Measurements from ENCODE around the gene AQP3.

The AQP3 gene

DNA sequence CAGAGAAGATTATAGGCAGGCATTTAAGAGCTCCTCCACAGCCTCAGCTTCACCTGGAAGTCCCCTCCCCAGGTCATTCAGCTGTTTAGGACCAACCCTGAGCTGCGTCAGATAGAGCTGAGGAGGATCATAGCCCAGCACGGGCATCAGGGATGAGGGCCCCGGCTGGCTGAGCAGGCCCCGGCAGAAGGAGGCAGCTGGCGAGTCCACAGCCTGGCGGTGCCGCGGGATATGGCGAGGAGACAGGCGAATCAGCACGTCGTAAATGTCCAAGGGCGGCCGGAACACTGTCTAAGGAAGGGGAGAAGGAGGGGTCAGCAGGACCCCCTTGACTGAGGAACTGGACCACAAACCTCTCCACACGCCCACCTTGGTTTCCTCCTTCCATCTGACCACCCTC lies 15.8 kb upstream of the AQP3 start:
- Histone ChIP-seq H3K27ac (ENCODE audit: low read depth, low read length) (no peak overlapping the region), H3K9me2 (replicated peaks; ENCODE audit: control insufficient read depth, low read length) (no peaks in the 10 kb centered on the region), H3K4me3 (ENCODE audit: low read length) (no peak overlapping the region), H3K79me2 (ENCODE audit: control insufficient read depth, low read length) (no peaks in the 10 kb centered on the region), H4K20me1 (ENCODE audit: control insufficient read depth, insufficient read depth, low read depth, low read length) (no peaks in the 10 kb centered on the region), H3K4me1 (ENCODE audit: control insufficient read depth, low read length) (peaks cover 14% of the 10 kb centered on the region), H3F3A (ENCODE audit: control insufficient read depth, insufficient read depth) (no peaks in the 10 kb centered on the region), H3K4me2 (ENCODE audit: low read length) (no peak overlapping the region), H3K27me3 (ENCODE audit: control insufficient read depth, low read length) (no peaks in the 10 kb centered on the region), H3K36me3 (ENCODE audit: control insufficient read depth, low read length) (peaks cover 79% of the 10 kb centered on the region), H3K9me3 (ENCODE audit: control insufficient read depth, insufficient read depth, low read length) (no peaks in the 10 kb centered on the region)
- TF ChIP-seq, protein P1, sequence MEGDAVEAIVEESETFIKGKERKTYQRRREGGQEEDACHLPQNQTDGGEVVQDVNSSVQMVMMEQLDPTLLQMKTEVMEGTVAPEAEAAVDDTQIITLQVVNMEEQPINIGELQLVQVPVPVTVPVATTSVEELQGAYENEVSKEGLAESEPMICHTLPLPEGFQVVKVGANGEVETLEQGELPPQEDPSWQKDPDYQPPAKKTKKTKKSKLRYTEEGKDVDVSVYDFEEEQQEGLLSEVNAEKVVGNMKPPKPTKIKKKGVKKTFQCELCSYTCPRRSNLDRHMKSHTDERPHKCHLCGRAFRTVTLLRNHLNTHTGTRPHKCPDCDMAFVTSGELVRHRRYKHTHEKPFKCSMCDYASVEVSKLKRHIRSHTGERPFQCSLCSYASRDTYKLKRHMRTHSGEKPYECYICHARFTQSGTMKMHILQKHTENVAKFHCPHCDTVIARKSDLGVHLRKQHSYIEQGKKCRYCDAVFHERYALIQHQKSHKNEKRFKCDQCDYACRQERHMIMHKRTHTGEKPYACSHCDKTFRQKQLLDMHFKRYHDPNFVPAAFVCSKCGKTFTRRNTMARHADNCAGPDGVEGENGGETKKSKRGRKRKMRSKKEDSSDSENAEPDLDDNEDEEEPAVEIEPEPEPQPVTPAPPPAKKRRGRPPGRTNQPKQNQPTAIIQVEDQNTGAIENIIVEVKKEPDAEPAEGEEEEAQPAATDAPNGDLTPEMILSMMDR (IDR thresholded peaks at IDR 0.05; ENCODE audit: low read depth, low read length, poor library complexity, severe bottlenecking), result no peak
- no peak for TF ChIP-seq EZH2phosphoT487 (IDR thresholded peaks at IDR 0.05; ENCODE audit: borderline replicate concordance, low read length)

DNA sequence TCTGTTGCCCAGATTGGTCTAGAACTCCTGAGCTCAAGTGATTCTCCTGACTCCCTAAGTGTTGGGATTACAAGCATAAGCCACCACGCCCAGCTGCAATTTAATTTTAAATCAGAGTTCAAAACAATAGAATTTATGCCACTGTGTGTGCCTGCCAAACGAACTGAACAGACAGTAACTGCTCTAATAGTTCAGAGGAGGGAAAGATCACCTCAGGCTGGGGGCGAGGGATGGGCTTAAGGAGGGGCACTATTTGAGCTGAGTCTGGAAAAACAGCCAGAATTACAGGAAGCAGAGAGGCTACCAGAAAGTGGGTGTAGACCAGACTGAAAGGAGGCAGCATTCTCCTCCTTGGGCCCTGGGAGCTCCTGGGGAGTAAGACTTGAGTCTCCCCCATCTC lies 14.1 kb upstream of the AQP3 start:
- no peaks in the 10 kb centered on the region for H4K20me1 ChIP-seq (ENCODE audit: control insufficient read depth, insufficient read depth, low read depth, low read length)
- H3F3A ChIP-seq (ENCODE audit: control insufficient read depth, insufficient read depth), result no peaks in the 10 kb centered on the region
- no peak overlapping the region for H3K27ac ChIP-seq (ENCODE audit: low read depth, low read length)
- no peak overlapping the region for H3K4me2 ChIP-seq (ENCODE audit: low read length)
- no peak overlapping the region for H3K4me3 ChIP-seq (ENCODE audit: low read length)
- TF ChIP-seq, protein P1 (IDR thresholded peaks at IDR 0.05; ENCODE audit: low read depth, low read length, poor library complexity, severe bottlenecking), result no peak
- TF ChIP-seq EZH2phosphoT487 (IDR thresholded peaks at IDR 0.05; ENCODE audit: borderline replicate concordance, low read length), result no peak
- H3K79me2 ChIP-seq (ENCODE audit: control insufficient read depth, low read length), result no peaks in the 10 kb centered on the region
- no peaks in the 10 kb centered on the region for H3K27me3 ChIP-seq (ENCODE audit: control insufficient read depth, low read length)
- H3K9me3 ChIP-seq (ENCODE audit: control insufficient read depth, insufficient read depth, low read length), result no peaks in the 10 kb centered on the region
- H3K9me2 ChIP-seq (replicated peaks; ENCODE audit: control insufficient read depth, low read length), result no peaks in the 10 kb centered on the region
- peaks cover 14% of the 10 kb centered on the region for H3K4me1 ChIP-seq (ENCODE audit: control insufficient read depth, low read length)
- H3K36me3 ChIP-seq (ENCODE audit: control insufficient read depth, low read length), result peaks cover 63% of the 10 kb centered on the region

DNA sequence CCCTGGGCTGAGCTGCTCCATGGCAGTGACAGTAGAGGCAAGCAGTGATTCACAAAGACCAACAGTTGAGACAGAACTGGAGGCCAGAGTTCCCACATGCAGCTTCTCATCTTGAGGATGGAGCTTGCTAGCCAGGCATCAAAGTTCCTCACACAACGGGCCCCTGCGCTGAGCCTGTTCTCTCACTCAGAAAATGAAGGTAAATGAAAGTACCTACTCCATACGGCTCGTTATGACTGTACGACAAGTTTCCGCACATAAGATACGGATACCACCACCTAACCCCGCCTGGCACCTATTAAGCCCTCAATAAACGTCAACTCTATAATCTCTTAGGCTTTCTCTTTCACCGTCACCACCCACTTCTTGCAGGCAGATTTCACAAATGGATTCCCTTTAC lies 13.5 kb upstream of the AQP3 start:
- no peak for TF ChIP-seq EZH2phosphoT487 (IDR thresholded peaks at IDR 0.05; ENCODE audit: borderline replicate concordance, low read length)
- TF ChIP-seq, protein P1 (IDR thresholded peaks at IDR 0.05; ENCODE audit: low read depth, low read length, poor library complexity, severe bottlenecking), result no peak
- no peak overlapping the region for H3K27ac ChIP-seq (ENCODE audit: low read depth, low read length)

DNA sequence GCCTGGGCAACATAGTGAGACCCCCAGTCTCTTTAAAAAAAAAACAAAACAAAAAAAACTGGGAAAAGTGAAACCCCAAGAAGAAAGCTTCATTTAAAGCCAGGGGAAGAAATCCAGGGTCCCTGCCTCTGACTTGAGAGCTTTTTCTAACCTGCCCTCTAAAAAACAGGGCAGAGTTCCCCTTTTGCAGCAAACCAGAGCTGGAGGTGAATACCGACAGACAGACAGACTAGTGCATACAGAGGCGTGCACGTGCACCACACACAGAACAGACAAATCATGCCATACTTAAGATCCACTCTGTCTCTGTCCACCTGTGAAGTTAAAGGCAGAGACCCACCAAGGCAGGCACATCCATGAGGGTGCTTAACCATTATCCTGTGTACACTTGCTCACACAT lies 11.7 kb upstream of the AQP3 start:
- no peaks in the 10 kb centered on the region for H3K79me2 ChIP-seq (ENCODE audit: control insufficient read depth, low read length)
- no peak overlapping the region for H3K27ac ChIP-seq (ENCODE audit: low read depth, low read length)
- peaks cover 39% of the 10 kb centered on the region for H3K36me3 ChIP-seq (ENCODE audit: control insufficient read depth, low read length)
- no peak for TF ChIP-seq EZH2phosphoT487 (IDR thresholded peaks at IDR 0.05; ENCODE audit: borderline replicate concordance, low read length)
- TF ChIP-seq, protein P1 (IDR thresholded peaks at IDR 0.05; ENCODE audit: low read depth, low read length, poor library complexity, severe bottlenecking), result no peak
- no peaks in the 10 kb centered on the region for H3F3A ChIP-seq (ENCODE audit: control insufficient read depth, insufficient read depth)
- H3K4me2 ChIP-seq (ENCODE audit: low read length), result no peak overlapping the region
- H3K9me3 ChIP-seq (ENCODE audit: control insufficient read depth, insufficient read depth, low read length), result no peaks in the 10 kb centered on the region
- H4K20me1 ChIP-seq (ENCODE audit: control insufficient read depth, insufficient read depth, low read depth, low read length), result no peaks in the 10 kb centered on the region
- no peaks in the 10 kb centered on the region for H3K9me2 ChIP-seq (replicated peaks; ENCODE audit: control insufficient read depth, low read length)
- peaks cover 15% of the 10 kb centered on the region for H3K4me1 ChIP-seq (ENCODE audit: control insufficient read depth, low read length)
- no peak overlapping the region for H3K4me3 ChIP-seq (ENCODE audit: low read length)
- H3K27me3 ChIP-seq (ENCODE audit: control insufficient read depth, low read length), result no peaks in the 10 kb centered on the region

More for the DNA sequence above, 13.5 kb upstream of the AQP3 start:
- Histone ChIP-seq H4K20me1 (ENCODE audit: control insufficient read depth, insufficient read depth, low read depth, low read length) (no peaks in the 10 kb centered on the region), H3F3A (ENCODE audit: control insufficient read depth, insufficient read depth) (no peaks in the 10 kb centered on the region), H3K9me2 (replicated peaks; ENCODE audit: control insufficient read depth, low read length) (no peaks in the 10 kb centered on the region), H3K79me2 (ENCODE audit: control insufficient read depth, low read length) (no peaks in the 10 kb centered on the region), H3K4me2 (ENCODE audit: low read length) (no peak overlapping the region), H3K9me3 (ENCODE audit: control insufficient read depth, insufficient read depth, low read length) (no peaks in the 10 kb centered on the region), H3K36me3 (ENCODE audit: control insufficient read depth, low read length) (peaks cover 56% of the 10 kb centered on the region), H3K27me3 (ENCODE audit: control insufficient read depth, low read length) (no peaks in the 10 kb centered on the region), H3K4me1 (ENCODE audit: control insufficient read depth, low read length) (peaks cover 14% of the 10 kb centered on the region), H3K4me3 (ENCODE audit: low read length) (no peak overlapping the region)

Measured in DOHH2 (cell line).